ENCODE measurements around the gene RNASE2. TPM values are rescaled to one million over a fixed set of nuclear protein-coding genes. Genes with fewer than 3 reads are reported as not detected.

RNASE2 gene
- total and polyA plus RNA-seq, 8 donors = 1.00 to 1.3 (median 1.2) TPM; not detected in 5

GRCh38 chr14:21001218-21001617 is 45.9 kb downstream of the RNASE2 start:
- intact Hi-C loops (cut with DNase I; ENCODE audit: low total_unique reads) = no loop called here
- Histone ChIP-seq H3K4me1 (peaks cover 0 to 7% (median 0%) of the 10 kb centered on the region in 4 donors), H3K27me3 (no peaks in the 10 kb centered on the region), H3K27ac (no peak overlapping the region), H3K36me3 (peaks cover 7 to 17% (median 14%) of the 10 kb centered on the region in 4 donors), H3K9me3 (no peaks in the 10 kb centered on the region), H3K4me3 (no peak overlapping the region)
- TF ChIP-seq EP300 (IDR thresholded peaks at IDR 0.05) (no peak), POLR2AphosphoS5 (IDR thresholded peaks at IDR 0.05) (no peak), POLR2A (IDR thresholded peaks at IDR 0.05) (no peak)
- TF ChIP-seq, protein P1, sequence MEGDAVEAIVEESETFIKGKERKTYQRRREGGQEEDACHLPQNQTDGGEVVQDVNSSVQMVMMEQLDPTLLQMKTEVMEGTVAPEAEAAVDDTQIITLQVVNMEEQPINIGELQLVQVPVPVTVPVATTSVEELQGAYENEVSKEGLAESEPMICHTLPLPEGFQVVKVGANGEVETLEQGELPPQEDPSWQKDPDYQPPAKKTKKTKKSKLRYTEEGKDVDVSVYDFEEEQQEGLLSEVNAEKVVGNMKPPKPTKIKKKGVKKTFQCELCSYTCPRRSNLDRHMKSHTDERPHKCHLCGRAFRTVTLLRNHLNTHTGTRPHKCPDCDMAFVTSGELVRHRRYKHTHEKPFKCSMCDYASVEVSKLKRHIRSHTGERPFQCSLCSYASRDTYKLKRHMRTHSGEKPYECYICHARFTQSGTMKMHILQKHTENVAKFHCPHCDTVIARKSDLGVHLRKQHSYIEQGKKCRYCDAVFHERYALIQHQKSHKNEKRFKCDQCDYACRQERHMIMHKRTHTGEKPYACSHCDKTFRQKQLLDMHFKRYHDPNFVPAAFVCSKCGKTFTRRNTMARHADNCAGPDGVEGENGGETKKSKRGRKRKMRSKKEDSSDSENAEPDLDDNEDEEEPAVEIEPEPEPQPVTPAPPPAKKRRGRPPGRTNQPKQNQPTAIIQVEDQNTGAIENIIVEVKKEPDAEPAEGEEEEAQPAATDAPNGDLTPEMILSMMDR (IDR thresholded peaks at IDR 0.05) = no peak
- no peak for DNase-seq
- 69 to 75% (median 75%) methylated on average over 4 to 7 of the region's 7 CpGs for WGBS, 5 donors

DNA sequence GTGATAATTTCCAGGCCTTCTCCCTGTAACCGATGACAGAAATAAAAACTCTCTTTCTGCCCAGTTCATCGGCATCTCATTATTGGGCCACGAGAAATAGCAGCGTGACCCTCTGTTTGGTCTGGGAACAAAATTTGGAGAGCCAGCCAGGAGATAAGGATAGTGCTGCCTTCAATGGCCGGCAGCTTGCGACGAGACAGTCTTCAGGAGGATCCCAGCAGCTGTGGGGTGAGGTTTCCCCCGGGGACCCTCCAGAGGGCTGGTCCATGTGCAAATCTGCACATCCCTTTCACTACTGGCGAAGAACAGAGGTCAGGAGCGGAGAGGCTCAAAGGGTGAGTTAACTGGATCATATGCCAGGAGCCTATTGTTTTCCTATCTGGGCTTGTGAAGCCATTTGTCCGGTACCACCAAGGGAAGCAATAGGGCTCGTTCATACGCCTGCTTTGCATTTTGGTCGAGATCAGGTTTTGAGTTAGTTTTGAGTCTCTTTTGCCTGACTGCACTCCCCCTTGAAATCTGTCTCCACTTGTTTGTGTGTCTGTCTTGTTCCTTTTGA is 48.6 kb downstream of the RNASE2 start:
- DNase-seq = no peak
- intact Hi-C loops (cut with DNase I; ENCODE audit: low total_unique reads) = no loop called here
- TF ChIP-seq POLR2A (IDR thresholded peaks at IDR 0.05) = no peak
- no peak for TF ChIP-seq EP300 (IDR thresholded peaks at IDR 0.05)
- TF ChIP-seq POLR2AphosphoS5 (IDR thresholded peaks at IDR 0.05) = no peak
- TF ChIP-seq, protein P1 (IDR thresholded peaks at IDR 0.05) = no peak
- H3K27ac ChIP-seq = no peak overlapping the region
- H3K4me1 ChIP-seq = peaks cover 0 to 4% (median 0%) of the 10 kb centered on the region in 4 donors
- H3K4me3 ChIP-seq = no peak overlapping the region
- 81 to 92% (median 86%) methylated on average over 14 of the region's 14 CpGs for WGBS, 5 donors
- H3K36me3 ChIP-seq = no peaks in the 10 kb centered on the region
- no peaks in the 10 kb centered on the region for H3K9me3 ChIP-seq
- H3K27me3 ChIP-seq = no peaks in the 10 kb centered on the region

Small RNAs within 50 kb of the gene (small RNA-seq; reads per million reads assigned to genes)
- 0 reads per million in 4 donors for gene RN7SL189P

Other genes starting within 250 kb of the RNASE2 start
- not detected for gene EDDM3A, start 209.6 kb upstream of the RNASE2 start, total RNA-seq
- under 1 TPM in 1 of 3 donors, not detected in 2; 0.38 TPM for gene EDDM3A, start 209.6 kb upstream of the RNASE2 start, polyA plus RNA-seq
- not detected for gene EDDM3B, start 187.1 kb upstream of the RNASE2 start, total RNA-seq
- not detected for gene EDDM3B, start 187.1 kb upstream of the RNASE2 start, polyA plus RNA-seq
- 10 to 100 TPM in 1 of 5 donors, 1 to 10 TPM in 2, not detected in 2; 2.9 to 13.3 (median 8.4) TPM for gene RNASE6, start 174.2 kb upstream of the RNASE2 start, total RNA-seq
- 1 to 10 TPM; 4.7 to 8.2 (median 5.0) TPM for gene RNASE6, start 174.2 kb upstream of the RNASE2 start, polyA plus RNA-seq
- 100 to 1,000 TPM in 4 of 5 donors, 10 to 100 TPM in 1; 51.6 to 604 (median 237) TPM for gene RNASE1, start 152.6 kb upstream of the RNASE2 start, total RNA-seq
- gene RNASE1, start 152.6 kb upstream of the RNASE2 start, polyA plus RNA-seq = 100 to 1,000 TPM; 129 to 404 (median 237) TPM
- gene RNASE3, start 64.1 kb upstream of the RNASE2 start, total RNA-seq = 1 to 10 TPM in 2 of 5 donors, not detected in 3; 1.3 to 1.4 TPM
- not detected for gene RNASE3, start 64.1 kb upstream of the RNASE2 start, polyA plus RNA-seq
- gene METTL17, start 34.5 kb downstream of the RNASE2 start, total RNA-seq = 100 to 1,000 TPM in 3 of 5 donors, 10 to 100 TPM in 2; 61.5 to 304 (median 107) TPM
- 10 to 100 TPM; 31.8 to 97.5 (median 38.0) TPM for gene METTL17, start 34.5 kb downstream of the RNASE2 start, polyA plus RNA-seq
- gene SLC39A2, start 43.8 kb downstream of the RNASE2 start, total RNA-seq = not detected
- gene SLC39A2, start 43.8 kb downstream of the RNASE2 start, polyA plus RNA-seq = 1 to 10 TPM in 1 of 3 donors, not detected in 2; 3.8 TPM
- gene NDRG2, start 69.6 kb downstream of the RNASE2 start, total RNA-seq = 100 to 1,000 TPM in 3 of 5 donors, 10 to 100 TPM in 2; 61.3 to 418 (median 115) TPM
- 100 to 1,000 TPM in 1 of 3 donors, 10 to 100 TPM in 2; 92.1 to 194 (median 99.1) TPM for gene NDRG2, start 69.6 kb downstream of the RNASE2 start, polyA plus RNA-seq
- gene TPPP2, start 74.7 kb downstream of the RNASE2 start, total RNA-seq = not detected
- gene TPPP2, start 74.7 kb downstream of the RNASE2 start, polyA plus RNA-seq = under 1 TPM in 1 of 3 donors, not detected in 2; 0.62 TPM
- under 1 TPM in 1 of 5 donors, not detected in 4; 0.18 TPM for gene RNASE13, start 79.3 kb downstream of the RNASE2 start, total RNA-seq
- not detected for gene RNASE13, start 79.3 kb downstream of the RNASE2 start, polyA plus RNA-seq
- gene RNASE7, start 86.9 kb downstream of the RNASE2 start, total RNA-seq = 1 to 10 TPM in 1 of 5 donors, not detected in 4; 2.6 TPM
- under 1 TPM in 1 of 3 donors, not detected in 2; 0.58 TPM for gene RNASE7, start 86.9 kb downstream of the RNASE2 start, polyA plus RNA-seq
- not detected for gene RNASE8, start 102.3 kb downstream of the RNASE2 start, total RNA-seq
- not detected for gene RNASE8, start 102.3 kb downstream of the RNASE2 start, polyA plus RNA-seq
- gene ARHGEF40, start 114.8 kb downstream of the RNASE2 start, total RNA-seq = 100 to 1,000 TPM in 1 of 5 donors, 10 to 100 TPM in 4; 31.9 to 171 (median 36.7) TPM
- 10 to 100 TPM; 11.0 to 18.9 (median 18.5) TPM for gene ARHGEF40, start 114.8 kb downstream of the RNASE2 start, polyA plus RNA-seq
- gene ZNF219, start 143.2 kb downstream of the RNASE2 start, total RNA-seq = 100 to 1,000 TPM in 1 of 5 donors, 10 to 100 TPM in 4; 11.4 to 240 (median 27.8) TPM
- 10 to 100 TPM; 15.4 to 28.4 (median 22.6) TPM for gene ZNF219, start 143.2 kb downstream of the RNASE2 start, polyA plus RNA-seq
- gene TMEM253, start 145.6 kb downstream of the RNASE2 start, total RNA-seq = 1 to 10 TPM in 2 of 5 donors, under 1 TPM in 1, not detected in 2; 0.43 to 8.1 (median 1.1) TPM
- gene TMEM253, start 145.6 kb downstream of the RNASE2 start, polyA plus RNA-seq = 1 to 10 TPM in 2 of 3 donors, under 1 TPM in 1; 0.56 to 1.7 (median 1.1) TPM
- under 1 TPM in 1 of 5 donors, not detected in 4; under 0.01 TPM for gene OR5AU1, start 200.6 kb downstream of the RNASE2 start, total RNA-seq
- not detected for gene OR5AU1, start 200.6 kb downstream of the RNASE2 start, polyA plus RNA-seq

Data from stomach (tissue), 9 donors.